Sciatic nerve (tissue), 2 donors: ENCODE data around the gene LRP2. TPM values are rescaled to one million over a fixed set of nuclear protein-coding genes. Genes with fewer than 3 reads are reported as not detected.

ENCODE experiments used
- ATAC-seq: fragments of 200-7000 bp; cut with Tn5 transposase; one replicate; pipeline ENCODE4 v1.9.1; 2020; ENCODE audit warnings: mild to moderate bottlenecking, moderate library complexity
- DNase-seq: peaks from one replicate; pipeline ENCODE4 v3.0.0-alpha.2; 2020; ENCODE audit warnings: low spot score
- intact Hi-C: fragments of 100-400 bp; cut with DNase I; formaldehyde crosslinking; loops from one replicate; pipeline ENCODE4 v1.14.2; 2022
- total RNA-seq: library from RNA; stranded (reverse); fragmentation: NEBNext Ultra II Directional; extraction: Animal tissue kit (Norgen Biotek cat#: 25700); gene quantifications from one replicate; pipeline ENCODE4 v1.2.1, GENCODE V29; 2021
- donor health status: DM: no; HTN: no; CAD: no.
- donor health status: DM: no; HTN: no; CAD: no.

LRP2 gene
- total RNA-seq, 1 donor from 2014 or later = 0.89 TPM

GRCh38 chr2:169109502-169110409, 252.6 kb downstream of the LRP2 start:
- ATAC-seq (peak; percentile 82), DNase-seq (peak; percentile 85)
- intact Hi-C loops = no loop called here

- DNase-seq (no peak), ATAC-seq (no peak)
- intact Hi-C loops = no loop called here
These were observed 254.0 kb downstream of the LRP2 start for GRCh38 chr2:169108099-169108884.

- DNase-seq (no peak), ATAC-seq (no peak)
- intact Hi-C loops = no loop called here
These were observed 254.7 kb downstream of the LRP2 start for GRCh38 chr2:169107645-169108044.

- intact Hi-C loops = no loop called here
- DNase-seq (no peak), ATAC-seq (no peak)
These were observed 255.5 kb downstream of the LRP2 start for GRCh38 chr2:169106563-169107545.

GRCh38 chr2:169106134-169106533, 256.2 kb downstream of the LRP2 start:
- intact Hi-C loops = no loop called here
- no peak for DNase-seq
- no peak for ATAC-seq

- no peak for DNase-seq
- no peak for ATAC-seq
- intact Hi-C loops = no loop called here
These were observed 256.9 kb downstream of the LRP2 start for GRCh38 chr2:169105476-169105875.

- ATAC-seq (no peak), DNase-seq (no peak)
- intact Hi-C loops = no loop called here
These were observed 257.5 kb downstream of the LRP2 start for GRCh38 chr2:169104848-169105247.

GRCh38 chr2:169095621-169096105, 266.7 kb downstream of the LRP2 start:
- intact Hi-C loops = no loop called here
- ATAC-seq (peak; percentile 69), DNase-seq (no peak)

- DNase-seq (no peak), ATAC-seq (no peak)
- intact Hi-C loops = no loop called here
These were observed 267.7 kb downstream of the LRP2 start for GRCh38 chr2:169094676-169095075.

- intact Hi-C loops = no loop called here
- DNase-seq (no peak), ATAC-seq (no peak)
These were observed 268.8 kb downstream of the LRP2 start for GRCh38 chr2:169093535-169093934.

GRCh38 chr2:169091761-169092519, 270.4 kb downstream of the LRP2 start:
- peak; percentile 49 for ATAC-seq
- intact Hi-C loops = no loop called here

GRCh38 chr2:169091256-169091655, 271.1 kb downstream of the LRP2 start:
- intact Hi-C loops = no loop called here
- ATAC-seq = no peak
- no peak for DNase-seq

More at GRCh38 chr2:169091761-169092519, 270.4 kb downstream of the LRP2 start:
- DNase-seq = no peak

GRCh38 chr2:169090133-169090820, 272.1 kb downstream of the LRP2 start:
- DNase-seq (no peak), ATAC-seq (no peak)
- intact Hi-C loops = no loop called here

GRCh38 chr2:169089182-169089581, 273.2 kb downstream of the LRP2 start:
- intact Hi-C loops = no loop called here
- DNase-seq (no peak), ATAC-seq (no peak)

- no peak for ATAC-seq
- intact Hi-C loops = no loop called here
These were observed 274.5 kb downstream of the LRP2 start for GRCh38 chr2:169087757-169088379.

GRCh38 chr2:169086893-169087467, 275.4 kb downstream of the LRP2 start:
- intact Hi-C loops = no loop called here
- ATAC-seq = no peak
- no peak for DNase-seq

More at GRCh38 chr2:169087757-169088379, 274.5 kb downstream of the LRP2 start:
- no peak for DNase-seq

GRCh38 chr2:169082995-169083394, 279.3 kb downstream of the LRP2 start:
- ATAC-seq (no peak), DNase-seq (no peak)
- intact Hi-C loops = no loop called here
